ENCODE results near the gene ADAMTS16. TPM values are rescaled to one million over a fixed set of nuclear protein-coding genes. Genes with fewer than 3 reads are reported as not detected.

Gene ADAMTS16
- total RNA-seq, 4 donors from 2014 or later = 1.5 to 2.8 (median 2.0) TPM

DNA sequence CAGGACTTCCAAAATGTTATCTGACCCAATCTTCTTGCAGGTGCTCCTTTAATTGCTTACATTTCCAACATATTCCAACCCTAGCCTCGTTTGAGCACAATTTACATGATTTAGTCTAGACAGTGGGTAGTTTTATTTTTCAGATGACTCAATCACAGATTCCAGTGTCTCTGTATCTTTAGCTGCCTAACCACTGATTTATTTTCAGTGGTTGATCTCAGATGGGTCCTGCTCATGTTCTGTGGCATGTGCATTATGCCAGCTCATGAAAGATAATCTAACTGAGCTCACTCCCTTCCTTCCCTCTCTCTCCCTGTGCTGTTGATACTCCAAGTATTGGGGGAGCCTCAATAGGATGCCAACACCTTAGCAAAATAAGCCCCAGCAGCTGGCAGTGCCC is 176.2 kb downstream of the ADAMTS16 start:
- Histone ChIP-seq H3K36me3 (no peaks in the 10 kb centered on the region), H3K4me3 (no peak overlapping the region), H3K9me3 (no peaks in the 10 kb centered on the region), H3K27ac (no peak overlapping the region), H3K27me3 (no peaks in the 10 kb centered on the region), H3K4me1 (no peaks in the 10 kb centered on the region)
- TF ChIP-seq EP300 (IDR thresholded peaks at IDR 0.05) (no peak), POLR2A (IDR thresholded peaks at IDR 0.05) (no peak)
- TF ChIP-seq, protein P1, sequence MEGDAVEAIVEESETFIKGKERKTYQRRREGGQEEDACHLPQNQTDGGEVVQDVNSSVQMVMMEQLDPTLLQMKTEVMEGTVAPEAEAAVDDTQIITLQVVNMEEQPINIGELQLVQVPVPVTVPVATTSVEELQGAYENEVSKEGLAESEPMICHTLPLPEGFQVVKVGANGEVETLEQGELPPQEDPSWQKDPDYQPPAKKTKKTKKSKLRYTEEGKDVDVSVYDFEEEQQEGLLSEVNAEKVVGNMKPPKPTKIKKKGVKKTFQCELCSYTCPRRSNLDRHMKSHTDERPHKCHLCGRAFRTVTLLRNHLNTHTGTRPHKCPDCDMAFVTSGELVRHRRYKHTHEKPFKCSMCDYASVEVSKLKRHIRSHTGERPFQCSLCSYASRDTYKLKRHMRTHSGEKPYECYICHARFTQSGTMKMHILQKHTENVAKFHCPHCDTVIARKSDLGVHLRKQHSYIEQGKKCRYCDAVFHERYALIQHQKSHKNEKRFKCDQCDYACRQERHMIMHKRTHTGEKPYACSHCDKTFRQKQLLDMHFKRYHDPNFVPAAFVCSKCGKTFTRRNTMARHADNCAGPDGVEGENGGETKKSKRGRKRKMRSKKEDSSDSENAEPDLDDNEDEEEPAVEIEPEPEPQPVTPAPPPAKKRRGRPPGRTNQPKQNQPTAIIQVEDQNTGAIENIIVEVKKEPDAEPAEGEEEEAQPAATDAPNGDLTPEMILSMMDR (IDR thresholded peaks at IDR 0.05) = no peak
- DNase-seq (ENCODE audit: low spot score in 2 of 2) = no peak
- 23 to 35% methylated on average over 1 of the region's 1 CpG for WGBS, 2 donors

DNA sequence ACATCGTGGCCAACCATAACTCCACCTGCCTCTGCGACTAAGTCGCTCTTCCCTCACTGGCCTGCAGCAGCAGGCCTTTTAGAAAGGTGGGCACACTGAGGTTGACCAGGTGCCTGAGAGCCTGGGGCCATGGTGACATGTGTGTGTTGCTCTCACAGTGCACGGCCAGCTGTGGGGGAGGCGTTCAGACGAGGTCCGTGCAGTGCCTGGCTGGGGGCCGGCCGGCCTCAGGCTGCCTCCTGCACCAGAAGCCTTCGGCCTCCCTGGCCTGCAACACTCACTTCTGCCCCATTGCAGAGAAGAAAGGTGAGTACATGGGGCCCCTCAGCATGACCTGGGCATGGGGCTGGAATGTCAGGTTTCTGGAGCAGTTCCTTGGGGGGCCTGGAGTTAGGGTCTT is 177.8 kb downstream of the ADAMTS16 start:
- no peak for DNase-seq (ENCODE audit: low spot score in 2 of 2)
- Histone ChIP-seq H3K4me3 (no peak overlapping the region), H3K27me3 (no peaks in the 10 kb centered on the region), H3K4me1 (no peaks in the 10 kb centered on the region), H3K36me3 (no peaks in the 10 kb centered on the region), H3K9me3 (no peaks in the 10 kb centered on the region), H3K27ac (no peak overlapping the region)
- 76 to 82% methylated on average over 10 of the region's 10 CpGs for WGBS, 2 donors
- no peak for TF ChIP-seq POLR2A (IDR thresholded peaks at IDR 0.05)
- no peak for TF ChIP-seq EP300 (IDR thresholded peaks at IDR 0.05)
- TF ChIP-seq, protein P1 (IDR thresholded peaks at IDR 0.05) = no peak

DNA sequence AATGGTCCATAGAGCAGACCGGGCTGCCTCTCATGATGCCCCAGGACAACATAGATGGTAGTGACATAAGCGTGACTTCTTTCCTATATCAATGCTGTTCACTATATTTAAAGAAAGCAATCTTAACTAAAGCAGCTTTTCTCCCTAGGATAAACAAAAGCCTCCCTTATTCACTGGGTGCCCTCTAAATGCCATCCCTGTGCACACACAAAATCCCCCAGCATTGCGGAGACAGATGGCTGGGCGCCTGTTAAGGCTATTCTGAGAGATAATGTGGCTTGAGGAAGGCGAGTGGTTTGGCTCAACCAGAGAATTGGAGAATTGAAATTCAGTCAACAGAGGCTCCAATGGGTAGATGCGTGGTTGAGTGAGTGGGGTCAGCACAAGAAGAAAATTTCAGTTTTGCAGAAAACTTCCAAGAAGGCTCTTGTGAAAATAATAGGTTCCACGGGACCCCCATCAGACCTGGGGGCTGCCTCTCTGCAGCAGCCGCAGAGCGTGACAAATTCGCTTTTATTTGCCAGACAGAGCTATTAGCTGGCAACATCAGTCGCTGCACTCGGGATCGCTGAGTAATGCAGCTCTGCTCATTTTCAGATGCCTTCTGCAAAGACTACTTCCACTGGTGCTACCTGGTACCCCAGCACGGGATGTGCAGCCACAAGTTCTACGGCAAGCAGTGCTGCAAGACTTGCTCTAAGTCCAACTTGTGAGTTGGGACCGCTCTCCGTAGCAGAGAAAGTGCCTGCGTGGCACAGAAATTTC is 178.5 kb downstream of the ADAMTS16 start:
- DNase-seq (ENCODE audit: low spot score in 2 of 2) = no peak
- Histone ChIP-seq H3K27me3 (no peaks in the 10 kb centered on the region), H3K4me1 (no peaks in the 10 kb centered on the region), H3K9me3 (no peaks in the 10 kb centered on the region), H3K36me3 (no peaks in the 10 kb centered on the region), H3K4me3 (no peak overlapping the region), H3K27ac (no peak overlapping the region)
- 75 to 76% methylated on average over 18 of the region's 18 CpGs for WGBS, 2 donors
- TF ChIP-seq, protein P1 (IDR thresholded peaks at IDR 0.05) = no peak
- TF ChIP-seq EP300 (IDR thresholded peaks at IDR 0.05) (no peak), POLR2A (IDR thresholded peaks at IDR 0.05) (no peak)

DNA sequence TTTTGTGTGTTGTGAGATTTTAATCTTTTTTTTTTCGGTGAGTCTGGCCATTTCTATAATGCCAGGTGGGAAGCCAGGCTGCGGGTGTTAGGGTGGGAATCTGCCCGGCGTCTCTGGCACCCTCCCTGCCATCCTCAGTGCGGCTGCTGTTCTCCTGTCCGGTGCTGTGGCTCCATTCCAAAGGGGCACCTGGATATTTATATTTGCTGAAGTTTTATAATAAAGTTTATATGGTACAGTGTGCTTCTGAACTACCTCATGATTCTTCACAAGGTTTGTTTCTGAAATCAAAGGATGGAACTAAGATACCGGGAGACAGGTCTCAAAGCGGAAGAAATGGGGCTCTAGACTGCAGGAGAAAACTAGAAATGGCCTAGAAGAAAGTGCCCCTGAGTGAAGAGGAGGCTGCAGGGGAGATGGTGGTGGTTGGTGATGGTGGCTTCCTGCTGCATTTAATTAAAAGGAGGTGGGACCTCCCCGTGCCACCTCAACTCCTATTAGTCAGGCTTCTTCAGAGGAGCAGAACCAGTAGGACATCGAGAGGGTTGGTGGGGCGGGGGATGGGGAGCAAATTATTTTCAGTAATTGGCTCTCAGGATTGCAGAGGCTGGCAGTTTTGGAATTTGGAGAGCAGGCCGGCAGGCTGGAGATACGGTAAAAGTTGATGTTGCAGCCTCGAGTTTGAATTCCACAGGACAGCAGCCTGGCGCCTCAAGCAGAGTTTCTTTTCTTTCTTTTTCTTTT is 180.1 kb downstream of the ADAMTS16 start:
- no peak for DNase-seq (ENCODE audit: low spot score in 2 of 2)
- Histone ChIP-seq H3K4me1 (no peaks in the 10 kb centered on the region), H3K4me3 (no peak overlapping the region), H3K27me3 (no peaks in the 10 kb centered on the region), H3K27ac (no peak overlapping the region), H3K36me3 (no peaks in the 10 kb centered on the region), H3K9me3 (no peaks in the 10 kb centered on the region)
- TF ChIP-seq POLR2A (IDR thresholded peaks at IDR 0.05) = no peak
- no peak for TF ChIP-seq EP300 (IDR thresholded peaks at IDR 0.05)
- TF ChIP-seq, protein P1 (IDR thresholded peaks at IDR 0.05) = no peak
- 88 to 89% methylated on average over 15 of the region's 15 CpGs for WGBS, 2 donors

DNA sequence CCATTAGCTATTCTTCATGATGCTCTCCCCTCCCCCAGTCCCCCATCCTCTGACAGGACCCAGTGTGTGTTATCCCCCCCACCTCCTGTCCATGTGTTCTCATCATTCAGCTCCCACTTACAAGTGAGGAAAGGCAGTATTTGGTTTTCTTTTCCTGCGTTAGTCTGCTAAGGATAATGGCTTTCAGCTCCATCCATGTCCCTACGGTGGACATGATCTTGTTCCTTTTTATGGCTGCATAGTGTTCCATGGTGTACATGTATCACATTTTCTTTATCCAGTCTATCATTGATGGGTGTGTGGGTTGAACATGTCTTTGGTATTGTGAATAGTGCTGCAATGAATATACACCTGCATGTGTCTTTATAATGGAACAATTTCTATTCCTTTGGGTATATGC is 181.0 kb downstream of the ADAMTS16 start:
- no peak for DNase-seq (ENCODE audit: low spot score in 2 of 2)
- no peaks in the 10 kb centered on the region for H3K27me3 ChIP-seq
- 94 to 100% methylated on average over 2 of the region's 2 CpGs for WGBS, 2 donors
- H3K9me3 ChIP-seq = no peaks in the 10 kb centered on the region
- H3K4me1 ChIP-seq = no peaks in the 10 kb centered on the region
- H3K27ac ChIP-seq = no peak overlapping the region
- no peaks in the 10 kb centered on the region for H3K36me3 ChIP-seq
- TF ChIP-seq, protein P1 (IDR thresholded peaks at IDR 0.05) = no peak
- TF ChIP-seq POLR2A (IDR thresholded peaks at IDR 0.05) = no peak
- TF ChIP-seq EP300 (IDR thresholded peaks at IDR 0.05) = no peak
- no peak overlapping the region for H3K4me3 ChIP-seq
